Left ventricle myocardium inferior (tissue), 1 donor: ENCODE data around the gene SBF2. TPM values are rescaled to one million over a fixed set of nuclear protein-coding genes. Genes with fewer than 3 reads are reported as not detected.

Source experiments
- DNase-seq: peaks from one replicate; pipeline ENCODE4 v3.0.0-alpha.2; 2020
- H3K27ac ChIP-seq: fragments of 200-600 bp; replicated peaks from 2 replicates; pipeline ENCODE4 v1.8.0; 2021
- H3K27me3 ChIP-seq: fragments of 200-600 bp; 2 replicates; pipeline ENCODE4 v1.8.0; 2021; ENCODE audit warnings: low read depth
- H3K36me3 ChIP-seq: fragments of 200-600 bp; 2 replicates; pipeline ENCODE4 v1.8.0; 2021
- H3K4me1 ChIP-seq: fragments of 200-600 bp; 2 replicates; pipeline ENCODE4 v1.8.0; 2021
- H3K4me3 ChIP-seq: fragments of 200-600 bp; 2 replicates; pipeline ENCODE4 v1.8.0; 2021; ENCODE audit warnings: mild to moderate bottlenecking, moderate library complexity
- H3K9me3 ChIP-seq: fragments of 200-600 bp; replicated peaks from 2 replicates; pipeline ENCODE4 v1.8.0; 2021
- intact Hi-C: fragments of 100-400 bp; cut with micrococcal nuclease; formaldehyde crosslinking; loops from one replicate; pipeline ENCODE4 v1.11.0; 2022
- total RNA-seq: library from RNA; stranded (reverse); fragmentation: NEBNext Ultra II Directional; extraction: Animal tissue kit (Norgen Biotek cat#: 25700); gene quantifications from one replicate; pipeline ENCODE4 v1.2.1, GENCODE V29; 2021
- TF ChIP-seq, protein P1 (sequence below): fragments of 200-600 bp; IDR thresholded peaks from 2 replicates; pipeline ENCODE4 v1.8.0; 2021; ENCODE audit warnings: antibody characterized with exemption, mild to moderate bottlenecking, borderline replicate concordance
- donor health status: DM: no; HTN: yes; CAD: no; lungs with severe emphysema.

The SBF2 gene
- total RNA-seq, 1 donor from 2014 or later = 17.8 TPM

- peaks cover 31% of the 10 kb centered on the region for H3K4me1 ChIP-seq
- DNase-seq = no peak
- TF ChIP-seq, protein P1, sequence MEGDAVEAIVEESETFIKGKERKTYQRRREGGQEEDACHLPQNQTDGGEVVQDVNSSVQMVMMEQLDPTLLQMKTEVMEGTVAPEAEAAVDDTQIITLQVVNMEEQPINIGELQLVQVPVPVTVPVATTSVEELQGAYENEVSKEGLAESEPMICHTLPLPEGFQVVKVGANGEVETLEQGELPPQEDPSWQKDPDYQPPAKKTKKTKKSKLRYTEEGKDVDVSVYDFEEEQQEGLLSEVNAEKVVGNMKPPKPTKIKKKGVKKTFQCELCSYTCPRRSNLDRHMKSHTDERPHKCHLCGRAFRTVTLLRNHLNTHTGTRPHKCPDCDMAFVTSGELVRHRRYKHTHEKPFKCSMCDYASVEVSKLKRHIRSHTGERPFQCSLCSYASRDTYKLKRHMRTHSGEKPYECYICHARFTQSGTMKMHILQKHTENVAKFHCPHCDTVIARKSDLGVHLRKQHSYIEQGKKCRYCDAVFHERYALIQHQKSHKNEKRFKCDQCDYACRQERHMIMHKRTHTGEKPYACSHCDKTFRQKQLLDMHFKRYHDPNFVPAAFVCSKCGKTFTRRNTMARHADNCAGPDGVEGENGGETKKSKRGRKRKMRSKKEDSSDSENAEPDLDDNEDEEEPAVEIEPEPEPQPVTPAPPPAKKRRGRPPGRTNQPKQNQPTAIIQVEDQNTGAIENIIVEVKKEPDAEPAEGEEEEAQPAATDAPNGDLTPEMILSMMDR = no peak
- H3K36me3 ChIP-seq = peaks cover 9% of the 10 kb centered on the region
- H3K27ac ChIP-seq = peak overlapping the region; percentile 43
- no peaks in the 10 kb centered on the region for H3K9me3 ChIP-seq
- no peak overlapping the region for H3K4me3 ChIP-seq
- H3K27me3 ChIP-seq = no peaks in the 10 kb centered on the region
- intact Hi-C loops = no loop called here
Measured at GRCh38 chr11:9774109-9774508, 519.9 kb downstream of the SBF2 start.

DNA sequence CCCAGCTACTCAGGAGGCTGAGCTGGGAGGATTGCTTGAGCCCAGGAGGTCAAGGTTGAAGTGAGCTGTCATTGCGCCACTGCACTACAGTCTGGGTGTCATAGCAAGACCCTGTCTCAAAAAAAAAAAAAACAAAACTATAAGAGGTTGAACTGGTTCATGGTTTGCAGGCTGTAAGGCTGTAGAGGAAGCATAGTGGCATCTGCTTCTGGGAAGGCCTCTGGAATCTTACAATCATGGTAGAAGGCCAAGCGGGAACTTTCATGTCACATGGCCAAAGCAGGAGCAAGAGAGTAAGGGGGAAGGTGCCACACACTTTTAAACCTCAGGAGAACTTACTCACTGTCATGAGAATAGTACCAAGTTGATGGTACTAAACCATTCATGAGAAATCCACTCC lies 520.5 kb downstream of the SBF2 start:
- Histone ChIP-seq H3K27me3 (no peaks in the 10 kb centered on the region), H3K4me1 (peaks cover 31% of the 10 kb centered on the region), H3K9me3 (no peaks in the 10 kb centered on the region), H3K36me3 (peaks cover 7% of the 10 kb centered on the region), H3K27ac (no peak overlapping the region), H3K4me3 (no peak overlapping the region)
- DNase-seq = no peak
- TF ChIP-seq, protein P1 = no peak
- intact Hi-C loops = no loop called here

GRCh38 chr11:9772218-9772617 lies 521.8 kb downstream of the SBF2 start:
- H3K36me3 ChIP-seq = no peaks in the 10 kb centered on the region
- peaks cover 31% of the 10 kb centered on the region for H3K4me1 ChIP-seq
- no peak overlapping the region for H3K4me3 ChIP-seq
- no peak for DNase-seq
- H3K9me3 ChIP-seq = no peaks in the 10 kb centered on the region
- TF ChIP-seq, protein P1 = no peak
- no peaks in the 10 kb centered on the region for H3K27me3 ChIP-seq
- H3K27ac ChIP-seq = no peak overlapping the region
- intact Hi-C loops = no loop called here

DNA sequence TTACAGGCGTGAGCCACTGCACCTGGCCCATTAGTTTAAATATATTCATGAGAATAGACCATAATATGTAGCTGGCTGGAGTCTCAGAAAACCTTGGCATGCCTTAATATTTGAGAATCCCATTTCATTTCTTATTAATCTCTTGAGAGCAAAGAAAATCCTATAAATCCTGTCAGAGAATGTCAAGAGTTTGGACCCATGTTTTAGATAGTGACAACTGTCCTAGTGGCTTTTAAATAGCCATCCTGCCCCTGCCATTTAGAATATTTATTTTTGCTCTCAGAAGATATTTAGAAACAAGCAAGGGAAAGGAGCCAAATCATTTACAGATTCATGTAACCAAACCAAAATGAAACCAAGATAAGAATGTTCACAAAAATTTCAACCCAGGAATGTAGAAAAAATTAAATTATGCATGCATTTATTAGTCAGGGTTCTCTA lies 522.9 kb downstream of the SBF2 start:
- Histone ChIP-seq H3K27me3 (no peaks in the 10 kb centered on the region), H3K4me1 (peaks cover 37% of the 10 kb centered on the region), H3K36me3 (no peaks in the 10 kb centered on the region), H3K27ac (peak overlapping the region; percentile 1), H3K4me3 (no peak overlapping the region), H3K9me3 (no peaks in the 10 kb centered on the region)
- DNase-seq = no peak
- TF ChIP-seq, protein P1 = no peak
- intact Hi-C loops = no loop called here

GRCh38 chr11:9769621-9770020 lies 524.4 kb downstream of the SBF2 start:
- Histone ChIP-seq H3K27me3 (no peaks in the 10 kb centered on the region), H3K36me3 (no peaks in the 10 kb centered on the region), H3K9me3 (no peaks in the 10 kb centered on the region), H3K4me1 (peaks cover 39% of the 10 kb centered on the region), H3K4me3 (no peak overlapping the region), H3K27ac (no peak overlapping the region)
- intact Hi-C loops = no loop called here
- TF ChIP-seq, protein P1 = no peak
- no peak for DNase-seq
